Measurements from ENCODE around the gene UBALD2. TPM values are rescaled to one million over a fixed set of nuclear protein-coding genes. Genes with fewer than 3 reads are reported as not detected.
"Not testable (repeated sequence)": the region's sequence is repeated elsewhere in the genome, so short reads cannot be mapped to it uniquely, and the experiment has no call there.

UBALD2 gene
- total RNA-seq, 1 donor from 2014 or later, result 212 TPM

DNA sequence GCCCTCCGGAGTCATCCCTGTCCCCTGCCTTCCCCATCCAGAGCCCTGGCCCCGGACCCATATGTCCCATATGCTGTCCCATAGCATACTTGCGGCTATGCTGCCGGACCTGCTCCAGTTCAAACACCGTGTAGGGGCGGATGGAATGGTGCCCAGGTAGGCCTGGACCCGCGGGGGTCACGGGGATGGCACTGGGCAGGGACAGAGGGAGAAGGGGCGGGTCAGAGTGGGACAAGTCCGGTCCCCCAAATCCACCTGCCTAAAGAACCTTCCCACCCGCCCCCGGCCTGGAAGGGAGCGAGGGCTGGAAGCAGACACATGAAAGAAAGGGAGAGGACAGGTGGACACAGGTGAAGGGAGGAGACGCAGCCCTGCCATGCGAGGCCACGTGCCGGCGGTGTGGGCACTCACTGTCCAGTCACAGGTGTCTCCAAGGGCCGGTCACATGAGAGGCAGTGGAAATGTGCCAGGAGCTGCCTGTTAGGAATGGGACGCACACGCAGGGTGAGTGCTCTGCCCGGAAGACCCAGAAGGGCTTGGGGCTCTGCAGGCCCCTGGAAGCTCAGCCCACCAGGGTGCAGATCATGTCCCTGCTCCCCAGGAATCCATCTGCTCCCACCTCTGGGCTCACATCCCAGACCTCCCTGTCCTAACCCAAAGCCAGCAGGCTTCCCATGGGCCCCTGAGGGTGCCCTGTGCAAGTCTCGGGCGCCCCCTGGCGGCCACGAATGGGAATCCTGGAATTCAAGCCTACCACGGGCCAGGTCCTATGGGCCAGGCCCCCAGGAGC, 14.0 kb downstream of the UBALD2 start:
- H3K4me1 Mint-ChIP-seq (ENCODE audit: low read depth), result peaks cover 11% of the 10 kb centered on the region
- intact Hi-C loops (cut with micrococcal nuclease), result loop anchor here (1.0 kb wide), 1 partner anchor 158 kb away; no protein-coding TSS in a partner anchor
- no peak overlapping the region for H3K4me3 Mint-ChIP-seq (ENCODE audit: low read depth)
- DNase-seq (ENCODE audit: low spot score), result peak; percentile 72
- H3K27me3 Mint-ChIP-seq (ENCODE audit: low read depth), result no peaks in the 10 kb centered on the region
- H3K9me3 Mint-ChIP-seq, result no peaks in the 10 kb centered on the region
- no peak overlapping the region for H3K27ac Mint-ChIP-seq
- no peaks in the 10 kb centered on the region for H3K36me3 Mint-ChIP-seq (ENCODE audit: low read depth)

DNA sequence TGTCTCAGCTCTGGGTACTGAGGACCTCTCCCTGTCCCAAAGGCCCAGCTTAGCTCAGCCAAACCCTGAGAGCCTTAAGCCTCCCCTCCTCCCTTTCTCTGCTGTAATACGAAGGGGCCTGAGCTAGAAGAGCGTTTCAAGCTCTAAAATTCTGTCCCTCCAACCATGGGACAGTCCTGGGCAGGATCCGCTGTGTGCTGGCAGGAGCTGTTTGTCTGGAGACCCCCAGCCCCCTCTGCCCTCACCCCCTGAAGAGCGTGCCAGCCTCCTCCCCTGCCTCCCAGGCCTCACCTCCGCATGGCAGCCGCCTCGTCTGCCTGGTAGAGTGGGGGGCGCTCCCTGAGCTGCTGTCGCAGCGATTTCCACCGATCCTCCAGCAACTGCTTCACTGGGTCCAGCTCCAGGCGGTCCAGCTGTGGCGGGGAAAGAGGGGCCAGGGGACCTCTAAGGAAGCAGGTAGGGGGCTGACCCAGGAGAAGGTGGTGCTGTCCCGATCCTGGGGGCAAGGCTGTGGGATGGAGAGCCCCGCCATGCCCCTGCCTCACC, 14.7 kb downstream of the UBALD2 start:
- Mint-ChIP-seq H3K27ac (no peak overlapping the region), H3K36me3 (ENCODE audit: low read depth) (no peaks in the 10 kb centered on the region), H3K4me3 (ENCODE audit: low read depth) (no peak overlapping the region), H3K4me1 (ENCODE audit: low read depth) (peaks cover 9% of the 10 kb centered on the region), H3K9me3 (no peaks in the 10 kb centered on the region), H3K27me3 (ENCODE audit: low read depth) (no peaks in the 10 kb centered on the region)
- DNase-seq (ENCODE audit: low spot score), result no peak
- intact Hi-C loops (cut with micrococcal nuclease), result loop anchor here (1.0 kb wide), 1 partner anchor 159 kb away; no protein-coding TSS in a partner anchor

DNA sequence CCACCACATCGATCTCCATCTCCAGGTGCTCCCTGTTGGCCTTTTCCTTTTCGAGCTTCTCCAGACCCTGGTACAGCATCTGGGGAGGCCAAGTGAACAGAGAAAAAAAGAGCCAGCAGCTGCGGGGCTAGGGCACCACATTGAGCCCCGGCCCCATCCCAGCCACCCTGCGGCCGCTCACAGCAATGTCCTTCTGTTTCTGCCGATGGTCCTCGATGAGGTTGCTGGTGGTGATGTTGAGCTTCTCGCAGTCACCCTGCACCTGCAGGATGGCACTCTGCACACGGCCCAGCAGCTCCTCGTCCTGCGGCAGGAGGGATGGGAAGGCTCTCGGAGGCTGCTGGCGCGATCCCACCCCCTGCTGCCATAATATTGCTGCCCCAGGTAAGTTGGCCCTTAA, 15.5 kb downstream of the UBALD2 start:
- Mint-ChIP-seq H3K27me3 (ENCODE audit: low read depth) (no peaks in the 10 kb centered on the region), H3K36me3 (ENCODE audit: low read depth) (no peaks in the 10 kb centered on the region), H3K27ac (no peak overlapping the region), H3K4me3 (ENCODE audit: low read depth) (no peak overlapping the region), H3K4me1 (ENCODE audit: low read depth) (peaks cover 7% of the 10 kb centered on the region), H3K9me3 (no peaks in the 10 kb centered on the region)
- intact Hi-C loops (cut with micrococcal nuclease), result no loop called here
- no peak for DNase-seq (ENCODE audit: low spot score)

DNA sequence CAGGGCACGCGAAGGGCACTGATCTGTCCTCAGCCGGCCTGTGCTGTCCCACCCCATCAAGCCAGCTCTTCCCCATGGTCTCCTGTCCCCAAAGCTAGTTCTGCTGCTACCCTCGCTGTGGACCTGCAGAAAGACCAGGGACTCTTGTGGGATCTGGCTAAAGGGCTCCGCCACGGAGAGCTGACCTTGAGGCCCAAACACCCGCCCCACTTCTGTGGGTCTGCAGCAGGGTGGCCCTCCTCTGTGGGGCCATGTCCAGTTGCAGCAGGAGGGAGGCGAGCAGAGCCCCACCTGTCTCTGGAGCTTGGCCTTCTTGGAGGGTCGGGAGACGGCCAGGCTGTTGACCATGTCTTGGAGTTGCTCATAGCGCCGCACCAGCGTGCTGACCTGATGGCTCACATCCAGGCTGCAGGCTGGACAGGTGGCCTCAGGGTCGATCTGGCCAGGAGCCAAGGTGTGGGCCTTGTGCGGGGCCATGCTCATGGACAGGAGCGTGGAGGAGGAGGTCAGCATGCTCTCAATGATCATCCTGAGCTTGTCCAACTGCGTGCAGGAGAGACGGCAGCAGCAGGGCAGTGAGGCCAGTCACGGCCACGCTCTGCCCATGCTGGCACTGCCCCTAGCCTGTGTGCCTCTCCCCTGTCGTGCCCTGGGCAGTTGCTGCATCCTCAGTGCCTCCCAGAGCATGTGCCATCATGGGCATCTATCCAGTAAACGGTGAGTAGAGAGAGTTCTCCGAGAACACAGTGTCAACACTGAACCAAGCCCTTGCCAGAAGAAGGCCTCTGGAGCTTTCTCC, 16.6 kb downstream of the UBALD2 start:
- H3K27me3 Mint-ChIP-seq (ENCODE audit: low read depth), result no peaks in the 10 kb centered on the region
- no peak overlapping the region for H3K4me3 Mint-ChIP-seq (ENCODE audit: low read depth)
- no peak overlapping the region for H3K27ac Mint-ChIP-seq
- intact Hi-C loops (cut with micrococcal nuclease), result no loop called here
- no peaks in the 10 kb centered on the region for H3K36me3 Mint-ChIP-seq (ENCODE audit: low read depth)
- no peak for DNase-seq (ENCODE audit: low spot score)
- no peaks in the 10 kb centered on the region for H3K9me3 Mint-ChIP-seq
- peaks cover 6% of the 10 kb centered on the region for H3K4me1 Mint-ChIP-seq (ENCODE audit: low read depth)

DNA sequence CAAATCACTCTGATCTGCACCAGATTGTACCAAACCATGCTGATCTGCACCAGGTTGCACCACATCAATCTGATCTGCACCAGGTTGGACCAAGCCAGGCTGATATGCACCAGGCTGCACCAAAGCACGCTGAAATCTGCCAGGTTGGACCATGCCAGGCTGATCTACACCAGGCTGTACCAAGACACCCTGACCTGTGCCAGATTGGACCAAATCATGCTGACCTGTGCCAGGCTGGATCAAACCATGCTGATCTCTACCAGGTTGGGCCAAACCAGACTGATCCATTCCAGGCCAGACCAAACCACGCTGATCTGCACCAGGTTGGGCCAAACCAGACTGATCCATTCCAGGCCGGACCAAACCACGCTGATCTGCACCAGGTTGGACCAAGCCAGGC, 27.4 kb downstream of the UBALD2 start:
- no peaks in the 10 kb centered on the region for H3K9me3 Mint-ChIP-seq
- intact Hi-C loops (cut with micrococcal nuclease), result no loop called here
- H3K4me1 Mint-ChIP-seq (ENCODE audit: low read depth), result no peaks in the 10 kb centered on the region
- no peaks in the 10 kb centered on the region for H3K36me3 Mint-ChIP-seq (ENCODE audit: low read depth)
- H3K27me3 Mint-ChIP-seq (ENCODE audit: low read depth), result no peaks in the 10 kb centered on the region
- H3K27ac Mint-ChIP-seq, result no peak overlapping the region
- DNase-seq (ENCODE audit: low spot score), result no peak
- H3K4me3 Mint-ChIP-seq (ENCODE audit: low read depth), result no peak overlapping the region

DNA sequence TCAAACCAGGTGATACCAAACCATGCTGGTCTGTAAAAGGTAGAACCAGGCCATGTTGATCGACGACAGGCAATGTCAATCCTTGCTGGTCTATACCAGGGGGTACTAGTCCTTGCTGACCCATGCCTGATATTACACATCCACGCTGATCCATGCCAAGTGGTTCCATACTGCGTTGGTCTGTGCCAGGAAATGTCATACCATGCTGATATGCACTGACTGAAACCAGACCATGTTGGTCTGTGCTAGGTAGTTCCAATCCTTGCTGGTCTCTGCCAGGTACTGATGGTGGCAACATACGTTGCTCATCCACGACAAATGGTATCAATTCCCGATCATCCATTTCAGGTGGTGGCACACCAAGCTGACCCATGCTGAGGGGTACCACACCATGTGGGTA, 28.0 kb downstream of the UBALD2 start:
- H3K4me3 Mint-ChIP-seq (ENCODE audit: low read depth), result no peak overlapping the region
- no peak overlapping the region for H3K27ac Mint-ChIP-seq
- H3K4me1 Mint-ChIP-seq (ENCODE audit: low read depth), result no peaks in the 10 kb centered on the region
- H3K36me3 Mint-ChIP-seq (ENCODE audit: low read depth), result no peaks in the 10 kb centered on the region
- no peak for DNase-seq (ENCODE audit: low spot score)
- H3K27me3 Mint-ChIP-seq (ENCODE audit: low read depth), result no peaks in the 10 kb centered on the region
- intact Hi-C loops (cut with micrococcal nuclease), result no loop called here
- no peaks in the 10 kb centered on the region for H3K9me3 Mint-ChIP-seq

DNA sequence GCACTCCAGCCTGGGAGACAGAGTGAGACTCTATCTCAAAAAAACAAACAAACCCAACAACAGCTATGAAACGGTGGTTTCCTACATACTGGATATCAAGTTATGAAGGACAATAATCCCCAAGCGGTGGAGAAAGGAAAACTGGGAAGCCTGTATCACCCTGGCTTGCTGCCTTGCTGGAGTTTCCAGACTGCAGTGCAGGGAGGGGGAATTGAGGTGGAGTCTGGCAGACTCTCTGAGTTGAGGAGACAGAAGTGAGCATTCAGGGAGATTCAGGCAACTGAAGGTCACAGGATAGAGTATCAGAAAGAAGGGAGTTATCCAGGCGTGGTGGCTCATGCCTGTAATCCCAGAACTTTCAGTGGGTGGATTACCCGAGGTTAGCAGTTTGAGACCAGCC, 31.0 kb downstream of the UBALD2 start:
- intact Hi-C loops (cut with micrococcal nuclease), result loop anchor here (5.0 kb wide), 1 partner anchor 174 kb away; no protein-coding TSS in a partner anchor
- H3K36me3 Mint-ChIP-seq (ENCODE audit: low read depth), result no peaks in the 10 kb centered on the region
- peaks cover 3% of the 10 kb centered on the region for H3K4me1 Mint-ChIP-seq (ENCODE audit: low read depth)

DNA sequence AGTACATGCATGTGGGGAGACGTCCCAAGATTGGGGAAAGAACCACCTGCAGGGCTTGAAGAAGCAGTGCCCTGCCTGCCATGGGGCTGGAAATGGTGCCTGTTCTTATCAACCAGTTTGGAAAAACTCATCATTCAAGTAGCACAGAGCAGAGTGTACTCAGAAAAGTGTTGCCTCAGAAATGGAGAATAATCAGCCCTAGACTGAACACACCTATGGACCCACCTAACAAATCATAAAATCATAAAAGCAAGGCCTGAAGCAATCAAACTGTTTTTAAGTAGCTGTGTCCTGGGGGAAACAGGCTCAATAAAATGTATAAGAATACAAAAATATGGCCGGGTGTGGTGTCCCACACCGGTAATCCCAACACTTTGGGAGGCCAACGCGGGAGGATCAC, 31.7 kb downstream of the UBALD2 start:
- Mint-ChIP-seq H3K36me3 (ENCODE audit: low read depth) (no peaks in the 10 kb centered on the region), H3K27me3 (ENCODE audit: low read depth) (no peaks in the 10 kb centered on the region), H3K4me1 (ENCODE audit: low read depth) (peaks cover 3% of the 10 kb centered on the region), H3K9me3 (no peaks in the 10 kb centered on the region), H3K27ac (no peak overlapping the region), H3K4me3 (ENCODE audit: low read depth) (no peak overlapping the region)
- intact Hi-C loops (cut with micrococcal nuclease), result loop anchor here (5.0 kb wide), 1 partner anchor 175 kb away; no protein-coding TSS in a partner anchor
- no peak for DNase-seq (ENCODE audit: low spot score)

More for the DNA sequence above, 31.0 kb downstream of the UBALD2 start:
- no peak for DNase-seq (ENCODE audit: low spot score)
- Mint-ChIP-seq H3K27me3 (ENCODE audit: low read depth) (no peaks in the 10 kb centered on the region), H3K9me3 (no peaks in the 10 kb centered on the region), H3K4me3 (ENCODE audit: low read depth) (no peak overlapping the region), H3K27ac (no peak overlapping the region)

DNA sequence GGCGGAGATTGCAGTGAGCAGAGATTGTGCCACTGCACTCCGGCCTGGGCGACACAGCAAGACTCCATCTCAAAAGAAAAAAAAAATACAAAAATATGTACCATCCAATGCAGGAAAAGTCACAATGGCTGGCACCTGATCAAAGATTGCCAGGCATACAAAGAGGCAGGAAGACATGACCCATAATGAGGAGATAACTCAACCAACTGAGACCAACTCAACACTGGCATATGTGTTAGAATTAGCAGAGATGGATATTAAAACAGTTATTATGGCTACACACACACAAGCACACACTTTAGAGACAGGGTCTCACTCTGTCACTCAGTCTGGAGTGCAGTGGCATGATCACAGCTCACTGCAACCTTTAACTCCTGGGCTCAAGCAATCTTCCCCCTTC, 32.3 kb downstream of the UBALD2 start:
- H3K9me3 Mint-ChIP-seq, result no peaks in the 10 kb centered on the region

DNA sequence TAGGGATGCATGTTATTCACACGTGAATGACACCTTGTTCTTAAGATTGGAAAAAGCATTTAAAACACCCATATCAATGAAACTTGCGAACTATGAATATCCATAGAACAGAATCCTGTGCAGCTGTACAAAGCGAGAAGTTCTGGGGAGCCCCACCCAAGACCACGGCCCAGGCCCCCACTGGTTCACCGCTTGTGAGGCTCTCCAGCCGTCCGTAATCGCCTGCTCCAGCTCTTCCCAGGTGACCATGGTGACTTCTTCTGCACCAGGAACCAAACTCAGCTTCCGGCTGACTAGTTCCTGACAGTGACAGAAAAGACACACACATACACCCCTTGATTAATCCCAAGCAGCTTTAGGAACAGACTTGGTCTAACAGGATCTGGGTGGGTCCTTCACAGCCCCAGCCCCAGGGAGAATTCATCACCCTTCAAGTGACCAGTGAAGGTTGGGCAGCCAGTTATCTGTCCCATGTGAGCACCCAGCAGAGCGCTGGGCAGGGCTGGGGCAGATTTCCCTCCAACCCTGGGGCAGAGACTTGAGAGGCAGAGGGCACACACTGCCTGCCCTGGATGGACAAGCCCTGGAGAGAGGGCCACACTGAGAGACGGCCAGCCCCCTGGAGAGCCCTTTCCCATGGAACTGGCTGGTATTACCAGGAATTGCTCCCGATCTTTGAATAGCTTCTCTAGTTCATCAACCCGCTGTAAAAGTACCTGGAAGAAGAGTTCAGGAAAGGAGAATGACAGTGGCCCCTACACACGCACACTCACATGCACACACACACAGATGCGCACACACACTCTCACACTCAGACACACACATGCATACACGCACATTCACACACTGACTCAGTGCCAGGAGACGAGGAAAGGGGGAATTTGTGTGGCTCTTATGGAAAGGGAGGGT, 39.3 kb downstream of the UBALD2 start:
- no peak overlapping the region for H3K27ac Mint-ChIP-seq
- no peaks in the 10 kb centered on the region for H3K9me3 Mint-ChIP-seq
- DNase-seq (ENCODE audit: low spot score), result no peak
- H3K4me3 Mint-ChIP-seq (ENCODE audit: low read depth), result no peak overlapping the region
- intact Hi-C loops (cut with micrococcal nuclease), result no loop called here
- peaks cover 1% of the 10 kb centered on the region for H3K4me1 Mint-ChIP-seq (ENCODE audit: low read depth)
- no peaks in the 10 kb centered on the region for H3K27me3 Mint-ChIP-seq (ENCODE audit: low read depth)
- no peaks in the 10 kb centered on the region for H3K36me3 Mint-ChIP-seq (ENCODE audit: low read depth)

More for the DNA sequence above, 32.3 kb downstream of the UBALD2 start:
- Mint-ChIP-seq H3K36me3 (ENCODE audit: low read depth) (no peaks in the 10 kb centered on the region), H3K4me3 (ENCODE audit: low read depth) (no peak overlapping the region), H3K27me3 (ENCODE audit: low read depth) (no peaks in the 10 kb centered on the region), H3K27ac (no peak overlapping the region), H3K4me1 (ENCODE audit: low read depth) (peaks cover 3% of the 10 kb centered on the region)
- intact Hi-C loops (cut with micrococcal nuclease), result loop anchor here (5.0 kb wide), 1 partner anchor 175 kb away; no protein-coding TSS in a partner anchor
- DNase-seq (ENCODE audit: low spot score), result no peak

DNA sequence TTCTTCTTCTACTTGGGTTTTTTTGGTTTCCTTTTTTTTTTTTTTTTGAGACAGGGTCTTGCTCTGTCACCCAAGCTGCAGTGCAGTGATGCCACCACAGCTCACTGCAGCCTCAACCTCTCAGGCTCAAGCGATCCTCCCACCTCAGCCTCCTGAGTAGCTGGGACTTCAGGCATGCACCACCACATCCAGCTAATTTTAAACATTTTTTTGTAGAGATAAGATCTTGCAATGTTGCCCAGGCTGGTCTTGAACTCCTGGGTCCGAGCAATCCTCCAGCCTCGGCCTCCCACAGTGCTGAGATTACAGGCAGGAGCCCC, 39.9 kb downstream of the UBALD2 start:
- H3K4me3 Mint-ChIP-seq (ENCODE audit: low read depth); H3K27ac Mint-ChIP-seq; H3K9me3 Mint-ChIP-seq; H3K27me3 Mint-ChIP-seq (ENCODE audit: low read depth); H3K4me1 Mint-ChIP-seq (ENCODE audit: low read depth); intact Hi-C loops (cut with micrococcal nuclease); DNase-seq (ENCODE audit: low spot score); H3K36me3 Mint-ChIP-seq (ENCODE audit: low read depth): not testable (repeated sequence)

DNA sequence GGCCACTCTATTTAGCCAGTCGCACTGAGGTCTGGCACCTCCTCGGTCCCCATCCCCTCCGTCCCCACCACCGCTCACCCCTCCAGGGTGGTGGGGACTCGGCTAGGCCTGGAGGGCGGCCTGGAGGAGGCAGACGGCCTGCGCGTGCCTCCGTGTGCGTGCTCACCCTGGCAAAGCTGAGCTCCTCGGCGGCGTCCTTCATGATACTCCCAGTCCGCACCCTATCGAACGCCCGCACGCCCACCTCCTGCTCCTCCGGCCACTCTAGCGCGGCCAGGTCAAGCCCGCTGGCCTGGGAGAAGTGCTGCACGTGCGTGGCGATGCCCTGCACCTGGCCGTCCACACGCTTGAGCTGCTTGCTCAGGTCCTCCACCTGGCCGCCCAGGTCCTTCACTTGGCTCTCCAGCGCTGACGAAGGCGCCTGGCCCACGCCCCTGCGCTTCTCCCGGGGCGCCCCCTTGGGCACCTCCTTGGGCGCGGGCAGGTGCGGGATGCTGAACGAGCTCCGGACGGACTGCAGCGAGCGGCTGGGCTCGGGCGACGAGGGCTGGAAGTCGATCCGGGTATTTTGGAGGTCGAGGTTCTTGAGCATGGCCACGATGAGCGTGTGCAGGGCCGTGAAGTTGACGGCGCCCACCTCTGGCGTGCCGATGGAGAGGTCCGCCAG, 42.3 kb downstream of the UBALD2 start:
- no peak for DNase-seq (ENCODE audit: low spot score)
- Mint-ChIP-seq H3K27ac (no peak overlapping the region), H3K4me3 (ENCODE audit: low read depth) (no peak overlapping the region), H3K4me1 (ENCODE audit: low read depth) (peaks cover 1% of the 10 kb centered on the region), H3K36me3 (ENCODE audit: low read depth) (peaks cover 10% of the 10 kb centered on the region), H3K9me3 (no peaks in the 10 kb centered on the region), H3K27me3 (ENCODE audit: low read depth) (no peaks in the 10 kb centered on the region)
- intact Hi-C loops (cut with micrococcal nuclease), result no loop called here

All from activated T-helper 2 cell treated with anti-CD3 and anti-CD28 coated beads, Interferon-gamma antibody, Interleukin-2, Interleukin-4, amounts not matched to agents 10 μg/mL and 5 μg/mL and 100 μg/mL, durations not matched to agents 14 hours and 24 hours and 36 hours (primary cell).